H4 (cell line): Measurements from ENCODE around the gene HPCAL1. TPM values are rescaled to one million over a fixed set of nuclear protein-coding genes. Genes with fewer than 3 reads are reported as not detected.
A peak's percentile ranks its signal among the peaks of the same experiment; 100 is the strongest.

Source experiments
- DNase-seq: peaks from one replicate; pipeline ENCODE4 v3.0.0-alpha.2; 2015; ENCODE audit warnings: low spot score
- total RNA-seq: library from RNA; depleted of rRNA; stranded (reverse); fragments of >200 nt; shearing (Covaris generic); gene quantifications from 2 replicates; pipeline ENCODE4 v1.2.3, GENCODE V29; 2014

Gene HPCAL1
- total RNA-seq, 1 experiment from 2014 or later: 50.8 TPM

DNA sequence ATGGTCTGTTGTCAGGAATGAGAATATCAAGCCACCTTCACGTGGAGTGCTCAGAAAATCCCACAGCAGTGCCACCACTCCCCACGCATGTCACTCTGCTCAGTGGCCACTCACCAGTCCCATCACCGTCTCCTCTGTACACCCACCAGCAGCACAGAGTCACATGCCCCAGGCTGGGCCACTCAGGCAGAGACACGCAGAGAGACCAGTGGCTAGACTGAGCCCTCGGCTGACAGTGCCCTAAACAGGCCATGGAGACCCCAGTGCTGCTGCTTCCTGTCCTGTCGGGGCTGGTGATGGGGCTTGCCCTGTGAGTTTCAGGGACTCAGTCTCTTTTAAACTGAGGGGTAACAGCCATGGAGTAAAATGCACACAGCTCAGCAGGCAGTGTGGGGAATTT is 119.5 kb downstream of the HPCAL1 start:
- DNase-seq: no peak

DNA sequence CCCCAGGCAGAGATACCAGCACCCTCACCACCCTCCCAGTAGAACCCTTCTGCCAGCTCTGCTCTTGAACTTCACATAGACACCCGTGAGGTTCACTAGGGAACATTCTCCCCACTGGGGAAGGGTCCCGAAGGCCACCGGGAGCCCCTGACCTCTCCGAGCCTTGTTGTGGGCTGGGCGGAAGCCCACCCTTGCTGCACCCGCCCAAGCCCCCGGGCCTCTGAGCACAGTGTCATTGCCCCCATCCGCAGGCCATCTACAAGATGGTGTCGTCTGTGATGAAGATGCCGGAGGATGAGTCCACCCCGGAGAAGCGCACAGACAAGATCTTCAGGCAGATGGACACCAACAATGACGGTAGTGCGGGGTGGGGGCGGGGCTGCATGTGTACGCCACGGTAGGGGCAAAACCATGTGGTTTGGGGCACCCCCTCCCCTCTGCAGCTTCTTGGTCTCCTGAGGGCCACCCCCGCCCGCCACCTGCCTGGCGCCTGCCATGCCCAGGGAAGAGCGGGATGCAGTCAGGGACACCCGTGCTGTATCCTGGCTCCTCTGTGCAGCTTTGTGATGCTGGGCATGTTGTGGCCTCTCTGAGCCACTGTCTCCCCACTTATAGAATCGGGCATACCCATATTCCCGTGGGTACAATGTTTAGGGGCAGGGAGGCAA is 120.2 kb downstream of the HPCAL1 start:
- no peak for DNase-seq

DNA sequence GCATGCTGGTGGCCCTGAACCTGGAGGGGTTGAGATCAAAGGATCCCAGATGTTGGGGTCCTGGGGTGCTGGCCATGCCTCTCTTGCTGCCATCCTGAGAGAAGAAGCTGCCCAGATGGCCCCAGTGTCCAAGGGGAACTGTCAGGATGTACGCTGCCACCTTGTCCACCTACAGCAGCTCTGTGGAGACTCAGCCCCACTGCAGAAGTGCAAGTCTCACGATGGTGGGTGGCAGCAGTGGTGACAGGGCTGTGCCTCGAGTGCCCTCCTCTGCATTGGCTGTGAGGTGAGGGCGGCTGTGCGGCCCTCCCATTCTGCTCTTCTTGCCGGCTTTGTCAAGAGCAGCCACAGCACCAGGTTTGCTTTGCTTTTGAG is 120.7 kb downstream of the HPCAL1 start:
- DNase-seq: no peak

DNA sequence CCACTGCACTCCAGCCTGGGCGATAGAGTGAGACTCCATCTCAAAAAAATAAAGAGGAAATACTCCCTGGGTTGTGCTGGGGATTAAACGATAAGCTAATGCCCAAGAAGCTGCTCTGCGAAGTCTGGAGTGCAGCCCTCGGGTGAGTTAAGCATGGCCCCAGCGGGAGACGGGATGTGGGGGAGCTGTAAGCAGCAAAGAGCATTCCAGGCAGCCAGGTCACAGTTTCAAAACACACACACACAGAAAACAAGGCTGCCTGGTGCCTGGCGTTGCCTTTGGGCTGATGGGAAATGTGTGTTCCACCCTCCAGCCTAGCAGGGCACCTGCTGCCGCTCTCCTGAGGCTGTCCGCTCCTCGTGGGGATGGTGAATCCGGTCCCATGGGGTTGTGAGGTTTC is 121.3 kb downstream of the HPCAL1 start:
- no peak for DNase-seq

- no peak for DNase-seq
Observed at GRCh38 chr2:10424916-10425505, 122.3 kb downstream of the HPCAL1 start.

GRCh38 chr2:10425699-10426098 is 123.0 kb downstream of the HPCAL1 start:
- DNase-seq: no peak

GRCh38 chr2:10426726-10427617 is 124.3 kb downstream of the HPCAL1 start:
- no peak for DNase-seq

- DNase-seq: no peak
Observed at GRCh38 chr2:10427618-10427949, 124.9 kb downstream of the HPCAL1 start.

DNA sequence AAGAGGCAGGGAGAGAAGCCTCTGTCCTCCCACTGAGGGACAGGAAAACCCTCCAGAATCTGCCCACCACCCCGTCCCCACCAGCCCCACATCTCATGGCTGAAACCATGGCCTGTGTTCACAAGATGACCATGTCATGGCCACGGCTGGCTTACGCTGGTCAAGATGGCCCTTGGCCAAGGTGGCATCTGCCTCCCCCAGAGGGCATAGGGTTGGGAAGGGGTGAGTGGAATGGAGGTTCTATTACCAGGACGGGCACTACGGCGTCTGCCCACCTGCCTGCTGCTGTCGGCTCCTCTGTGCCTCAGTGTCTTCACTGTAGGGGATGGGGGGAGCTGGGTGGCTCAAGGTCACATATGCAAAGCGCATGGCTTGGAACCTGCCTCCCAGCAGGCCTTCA is 125.7 kb downstream of the HPCAL1 start:
- no peak for DNase-seq

DNA sequence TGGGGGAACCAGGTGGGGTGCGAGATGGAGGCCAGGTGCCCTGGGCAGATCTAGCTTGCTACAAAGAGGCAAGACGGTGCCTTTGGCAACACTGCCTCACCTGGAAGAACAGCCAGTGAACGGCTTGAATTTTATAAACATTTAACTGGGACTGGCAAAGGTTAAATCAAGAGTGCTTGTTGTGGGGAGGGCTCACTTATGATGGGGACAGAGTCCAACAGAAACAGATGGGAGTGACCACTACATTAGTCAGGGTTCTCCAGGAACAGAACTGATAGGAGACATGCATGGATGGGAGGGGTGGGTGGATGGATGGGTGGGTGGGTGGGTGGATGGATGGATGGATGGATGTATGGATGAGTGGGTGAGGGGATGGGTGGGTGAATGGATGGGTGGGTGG is 126.2 kb downstream of the HPCAL1 start:
- no peak for DNase-seq

GRCh38 chr2:10430886-10431622 is 128.3 kb downstream of the HPCAL1 start:
- DNase-seq: no peak

DNA sequence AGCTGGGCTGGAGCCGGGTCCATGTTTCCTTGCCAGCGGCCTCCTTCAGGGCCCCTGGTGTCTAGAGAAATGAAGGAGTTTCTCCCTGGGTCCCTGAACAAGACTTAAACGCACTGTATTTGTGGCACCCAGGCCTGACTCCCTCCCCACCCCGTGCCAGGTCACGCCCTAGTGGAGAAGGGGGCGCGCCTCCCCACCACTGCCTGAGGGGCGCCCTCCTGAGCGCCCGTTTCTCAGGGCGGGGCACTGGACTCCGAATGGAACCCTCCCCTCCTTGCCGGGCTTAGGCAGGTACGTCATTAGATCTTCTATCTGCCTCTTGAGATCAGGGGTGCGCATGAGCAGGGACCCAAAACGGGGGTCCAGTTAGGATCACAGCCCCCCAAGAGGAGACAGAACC is 129.1 kb downstream of the HPCAL1 start:
- no peak for DNase-seq

GRCh38 chr2:10432311-10433181 is 129.8 kb downstream of the HPCAL1 start:
- no peak for DNase-seq

- no peak for DNase-seq
Observed at GRCh38 chr2:10433264-10433946, 130.7 kb downstream of the HPCAL1 start.

DNA sequence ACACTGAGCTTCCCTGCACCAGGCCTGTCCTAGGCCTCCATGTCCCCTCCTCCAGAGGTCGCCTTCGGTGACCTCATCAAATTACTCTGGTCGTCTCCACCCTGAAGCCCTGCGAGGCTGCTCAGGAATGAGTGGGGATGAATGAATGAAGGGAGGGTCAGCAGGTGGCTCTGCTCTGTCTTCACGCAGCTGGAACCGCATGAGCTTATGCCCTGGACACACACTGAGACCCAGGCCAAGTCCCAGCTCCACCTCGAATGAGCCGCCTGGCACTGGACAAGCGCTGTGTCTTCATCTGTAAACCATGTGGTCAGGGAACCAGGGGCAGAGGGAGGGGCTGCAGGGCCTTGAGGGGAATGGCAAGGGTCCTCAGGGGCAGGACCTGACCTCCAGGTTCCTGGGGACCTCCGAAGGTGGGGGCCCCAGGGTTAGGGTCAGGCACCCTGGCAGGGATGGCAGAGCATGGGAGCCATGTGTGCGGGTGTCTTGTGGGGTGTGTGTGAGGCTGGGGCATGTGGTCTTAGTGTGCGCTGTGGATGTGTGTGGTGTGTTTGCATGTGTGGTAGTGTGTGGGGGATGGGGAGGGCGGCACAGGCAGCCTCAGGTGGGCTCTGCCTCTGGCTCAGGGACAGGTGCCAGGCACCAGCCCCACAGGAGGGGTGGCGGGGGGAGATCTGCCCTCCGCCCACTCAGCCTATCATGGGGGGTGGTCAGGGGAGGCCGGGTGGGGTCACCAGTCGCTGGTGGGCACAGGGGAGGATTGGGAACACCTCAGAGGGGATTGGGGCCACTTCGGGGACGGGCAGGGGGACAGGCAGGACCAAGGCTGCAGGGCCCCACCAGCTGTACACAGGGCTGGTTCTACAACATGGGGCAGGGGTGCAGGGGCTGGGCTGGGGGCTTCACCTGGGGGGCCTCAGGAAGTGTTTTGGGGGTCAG is 131.5 kb downstream of the HPCAL1 start:
- no peak for DNase-seq

DNA sequence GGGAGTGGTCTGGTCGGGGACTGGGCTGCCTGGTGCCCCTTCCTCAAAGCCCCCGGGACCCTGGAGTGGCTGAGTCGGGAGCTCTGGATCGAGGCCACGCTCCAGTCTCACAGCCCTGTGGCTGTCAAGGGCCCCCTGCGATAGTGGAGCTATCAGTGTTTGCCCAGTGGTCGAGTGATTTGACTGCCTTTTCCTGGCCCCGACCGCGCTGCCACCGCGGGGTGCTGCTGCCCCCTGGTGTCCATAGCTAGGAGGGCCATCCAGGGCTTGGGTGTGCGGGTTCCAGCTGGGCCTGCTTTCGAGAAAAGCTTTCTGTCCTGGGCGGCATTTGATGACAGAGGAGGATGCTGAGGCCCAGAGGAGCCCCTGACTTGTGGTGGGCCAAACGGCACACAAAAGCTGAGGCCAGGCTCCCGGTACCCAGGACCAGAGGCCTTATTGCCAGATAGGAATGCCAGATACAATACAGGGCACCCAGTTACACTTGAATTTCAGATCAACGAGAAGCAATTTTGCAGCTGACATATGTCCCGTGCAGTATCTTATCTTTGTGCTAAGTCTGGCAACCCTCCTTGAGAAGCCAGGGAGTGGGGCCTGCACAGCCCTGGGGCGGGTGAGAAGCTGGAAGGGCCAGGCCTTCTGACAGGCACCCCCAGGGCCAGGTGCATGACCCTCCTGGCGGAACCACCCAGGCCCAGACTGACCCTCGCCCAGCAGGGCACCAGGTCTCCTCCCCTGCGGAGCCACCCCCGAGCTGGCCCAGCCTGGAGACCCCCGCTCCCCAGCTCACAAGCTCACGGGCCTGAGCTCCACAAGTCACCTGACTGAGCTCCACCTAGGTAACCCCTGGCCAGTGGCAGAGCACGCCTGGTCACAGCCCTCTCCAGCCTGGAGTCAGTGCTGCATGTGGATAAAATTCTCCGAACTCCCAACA is 132.4 kb downstream of the HPCAL1 start:
- DNase-seq: peak; percentile 51

- DNase-seq: no peak
Observed at GRCh38 chr2:10435820-10436204, 133.1 kb downstream of the HPCAL1 start.

GRCh38 chr2:10436583-10437110 is 133.9 kb downstream of the HPCAL1 start:
- DNase-seq: no peak
